ENCODE results near the gene SLC36A3.

DNA sequence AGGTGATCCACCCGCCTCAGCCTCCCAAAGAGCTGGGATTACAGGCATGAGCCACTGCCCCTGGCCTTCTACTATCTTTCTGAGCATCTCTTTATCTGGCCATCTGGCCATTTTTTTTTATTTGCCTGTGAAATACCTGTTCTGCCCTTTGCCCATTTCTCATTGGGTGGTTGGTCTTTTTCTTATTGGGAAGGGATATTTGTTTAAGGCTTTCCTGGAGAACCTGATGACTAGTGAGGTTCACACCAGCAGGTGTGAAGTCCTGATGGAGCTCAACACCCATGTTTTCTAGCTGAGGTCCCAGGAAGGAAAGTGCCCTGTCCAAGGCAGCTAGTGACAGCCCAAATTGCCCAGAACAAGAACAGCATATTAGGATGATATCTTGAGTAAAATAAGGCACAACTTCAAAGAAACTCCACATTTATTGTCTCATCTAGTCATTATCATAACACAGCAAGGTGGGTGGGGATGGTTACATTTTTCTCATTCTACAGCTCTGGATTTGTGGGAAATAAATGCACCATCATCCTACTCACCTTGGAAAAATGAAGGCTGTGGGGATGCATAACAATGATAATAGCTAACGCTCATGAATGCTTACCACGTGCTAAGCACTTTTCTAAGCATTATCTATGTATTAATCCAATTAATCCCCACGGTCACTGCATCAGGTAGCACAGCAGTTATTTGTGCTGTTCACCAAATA is 20.3 kb downstream of the SLC36A3 start:
- TF ChIP-seq PHF8 (conservative IDR thresholded peaks at IDR 0.05; ENCODE audit: low read depth, low read length) = no peak
- no peak for TF ChIP-seq YY1 (IDR thresholded peaks at IDR 0.05; ENCODE audit: low read depth, low read length)
- no peak for TF ChIP-seq CTCF (IDR thresholded peaks at IDR 0.05; ENCODE audit: control extremely low read depth in 1 of 3, insufficient read depth in 1 of 3, low read depth in 1 of 3, low read length in 3 of 3)
- TF ChIP-seq SRF (IDR thresholded peaks at IDR 0.05; ENCODE audit: low read depth, low read length) = no peak
- TF ChIP-seq SUZ12 (IDR thresholded peaks at IDR 0.05; ENCODE audit: low read length) = no peak
- TF ChIP-seq, protein P1, sequence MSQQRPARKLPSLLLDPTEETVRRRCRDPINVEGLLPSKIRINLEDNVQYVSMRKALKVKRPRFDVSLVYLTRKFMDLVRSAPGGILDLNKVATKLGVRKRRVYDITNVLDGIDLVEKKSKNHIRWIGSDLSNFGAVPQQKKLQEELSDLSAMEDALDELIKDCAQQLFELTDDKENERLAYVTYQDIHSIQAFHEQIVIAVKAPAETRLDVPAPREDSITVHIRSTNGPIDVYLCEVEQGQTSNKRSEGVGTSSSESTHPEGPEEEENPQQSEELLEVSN (IDR thresholded peaks at IDR 0.05) = no peak
- TF ChIP-seq EZH2 (IDR thresholded peaks at IDR 0.05; ENCODE audit: low read depth, low read length, severe bottlenecking) = no peak
- TF ChIP-seq RFX5 (IDR thresholded peaks at IDR 0.05; ENCODE audit: borderline replicate concordance, low read depth, low read length) = no peak
- TF ChIP-seq CHD2 (IDR thresholded peaks at IDR 0.05; ENCODE audit: low read length) = no peak

All from H1 (cell line).